SU-DHL-6 (cell line): ENCODE data around the gene MAP2K5.

ENCODE experiments used
- H2AFZ ChIP-seq: fragments of 200-600 bp; sonication (generic); 2 replicates; pipeline ENCODE4 v1.6.1; 2014; ENCODE audit warnings: low read depth, mild to moderate bottlenecking, moderate library complexity, mixed read lengths, antibody characterized with exemption, low read length; ENCODE audit not compliant: severe bottlenecking
- H3F3A ChIP-seq: fragments of 200-600 bp; shearing (Covaris generic); 2 replicates; pipeline ENCODE4 v1.6.0; 2016; ENCODE audit warnings: antibody characterized with exemption, mild to moderate bottlenecking; ENCODE audit not compliant: insufficient read depth
- H3K27ac ChIP-seq: fragments of 200-600 bp; sonication (generic); 2 replicates; pipeline ENCODE4 v1.5.1; 2016; ENCODE audit warnings: low read depth, mild to moderate bottlenecking, low read length, moderate library complexity, mixed read lengths
- H3K27me3 ChIP-seq: fragments of 200-600 bp; sonication (generic), shearing (Covaris generic); 2 replicates; pipeline ENCODE4 v1.6.0; 2014; ENCODE audit warnings: mild to moderate bottlenecking, low read length
- H3K36me3 ChIP-seq: fragments of 200-600 bp; sonication (generic); 2 replicates; pipeline ENCODE4 v1.6.1; 2014; ENCODE audit warnings: mild to moderate bottlenecking, low read length, mixed read lengths
- H3K4me2 ChIP-seq: fragments of 300-600, 200-600 bp; shearing (Covaris generic), sonication (generic); 2 replicates; pipeline ENCODE4 v1.6.0; 2014; ENCODE audit warnings: low read length, low read depth, mild to moderate bottlenecking; ENCODE audit not compliant: poor library complexity, severe bottlenecking
- H3K4me3 ChIP-seq: fragments of 200-600 bp; sonication (generic); 2 replicates; pipeline ENCODE4 v1.5.1; 2014; ENCODE audit warnings: antibody characterized with exemption, low read length, mild to moderate bottlenecking, mixed read lengths; ENCODE audit not compliant: insufficient read depth, poor library complexity, severe bottlenecking
- H3K79me2 ChIP-seq: fragments of 200-600 bp; sonication (generic); 2 replicates; pipeline ENCODE4 v1.6.1; 2014; ENCODE audit warnings: mild to moderate bottlenecking, low read length, moderate library complexity; ENCODE audit not compliant: insufficient read depth
- H3K9ac ChIP-seq: fragments of 200-600 bp; sonication (generic); 2 replicates; pipeline ENCODE4 v1.7.0; 2014; ENCODE audit warnings: mild to moderate bottlenecking, low read length
- H3K9me2 ChIP-seq: fragments of 200-600 bp; sonication (generic); replicated peaks from 2 replicates; pipeline ENCODE4 v1.6.1; 2014; ENCODE audit warnings: low read length; ENCODE audit not compliant: insufficient read depth
- H3K9me3 ChIP-seq: fragments of 200-600 bp; sonication (generic); 2 replicates; pipeline ENCODE4 v1.6.1; 2014; ENCODE audit warnings: low read length, mixed read lengths; ENCODE audit not compliant: insufficient read depth
- H4K20me1 ChIP-seq: fragments of 200-600 bp; sonication (generic); 2 replicates; pipeline ENCODE4 v1.6.1; 2014; ENCODE audit warnings: low read depth, mild to moderate bottlenecking, antibody characterized with exemption, low read length, moderate library complexity, mixed read lengths
- EZH2phosphoT487 ChIP-seq: fragments of 200-600 bp; sonication (generic), shearing (Covaris generic); conservative IDR thresholded peaks from 2 replicates; pipeline ENCODE4 v1.6.1; 2018; ENCODE audit warnings: mild to moderate bottlenecking, antibody characterized with exemption, low read length, moderate library complexity, mixed read lengths
- TF ChIP-seq, protein P1 (sequence below): fragments of 200-600 bp; sonication (generic); IDR thresholded peaks from one replicate; pipeline ENCODE4 v1.5.1; 2017; ENCODE audit warnings: antibody characterized with exemption, mild to moderate bottlenecking, low read length, moderate library complexity; ENCODE audit not compliant: insufficient read depth, poor library complexity, severe bottlenecking

The MAP2K5 gene

GRCh38 chr15:67594770-67595169 lies 52.3 kb downstream of the MAP2K5 start:
- Histone ChIP-seq H3K9ac (no peak overlapping the region), H3K4me3 (no peak overlapping the region), H3F3A (no peaks in the 10 kb centered on the region), H3K27me3 (no peaks in the 10 kb centered on the region), H3K9me2 (no peaks in the 10 kb centered on the region), H2AFZ (no peak overlapping the region), H3K36me3 (no peaks in the 10 kb centered on the region; the same call in 1 of the 2 replicates), H3K9me3 (no peaks in the 10 kb centered on the region), H4K20me1 (no peaks in the 10 kb centered on the region), H3K79me2 (no peaks in the 10 kb centered on the region), H3K4me2 (no peak overlapping the region), H3K27ac (no peak overlapping the region)
- TF ChIP-seq EZH2phosphoT487 = no peak
- TF ChIP-seq, protein P1, sequence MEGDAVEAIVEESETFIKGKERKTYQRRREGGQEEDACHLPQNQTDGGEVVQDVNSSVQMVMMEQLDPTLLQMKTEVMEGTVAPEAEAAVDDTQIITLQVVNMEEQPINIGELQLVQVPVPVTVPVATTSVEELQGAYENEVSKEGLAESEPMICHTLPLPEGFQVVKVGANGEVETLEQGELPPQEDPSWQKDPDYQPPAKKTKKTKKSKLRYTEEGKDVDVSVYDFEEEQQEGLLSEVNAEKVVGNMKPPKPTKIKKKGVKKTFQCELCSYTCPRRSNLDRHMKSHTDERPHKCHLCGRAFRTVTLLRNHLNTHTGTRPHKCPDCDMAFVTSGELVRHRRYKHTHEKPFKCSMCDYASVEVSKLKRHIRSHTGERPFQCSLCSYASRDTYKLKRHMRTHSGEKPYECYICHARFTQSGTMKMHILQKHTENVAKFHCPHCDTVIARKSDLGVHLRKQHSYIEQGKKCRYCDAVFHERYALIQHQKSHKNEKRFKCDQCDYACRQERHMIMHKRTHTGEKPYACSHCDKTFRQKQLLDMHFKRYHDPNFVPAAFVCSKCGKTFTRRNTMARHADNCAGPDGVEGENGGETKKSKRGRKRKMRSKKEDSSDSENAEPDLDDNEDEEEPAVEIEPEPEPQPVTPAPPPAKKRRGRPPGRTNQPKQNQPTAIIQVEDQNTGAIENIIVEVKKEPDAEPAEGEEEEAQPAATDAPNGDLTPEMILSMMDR = no peak

DNA sequence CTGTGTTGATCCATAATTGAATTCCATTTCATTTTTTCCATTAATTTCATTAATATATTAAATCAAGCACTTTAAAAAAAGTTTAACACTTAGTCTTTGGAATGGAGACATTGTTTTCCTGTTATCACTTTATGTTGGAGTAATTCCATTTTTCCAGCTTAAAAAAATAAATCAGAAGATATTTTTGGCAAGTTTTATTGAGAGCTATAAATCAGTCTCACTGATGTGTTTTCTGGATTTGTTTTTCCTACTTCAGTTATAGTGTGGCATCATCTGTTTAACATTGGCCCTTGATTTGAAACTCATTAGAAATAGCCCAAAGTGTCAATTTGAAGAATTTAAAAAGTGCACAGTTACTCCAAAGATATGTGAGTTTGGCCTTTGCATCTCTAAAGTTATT lies 53.1 kb downstream of the MAP2K5 start:
- H3K9me3 ChIP-seq = no peaks in the 10 kb centered on the region
- no peak overlapping the region for H3K9ac ChIP-seq
- H3K27ac ChIP-seq = no peak overlapping the region
- TF ChIP-seq, protein P1 = no peak
- no peak for TF ChIP-seq EZH2phosphoT487
- no peaks in the 10 kb centered on the region for H3F3A ChIP-seq
- H2AFZ ChIP-seq = no peak overlapping the region
- no peaks in the 10 kb centered on the region; the same call in 1 of the 2 replicates for H3K36me3 ChIP-seq
- no peaks in the 10 kb centered on the region for H4K20me1 ChIP-seq
- H3K4me3 ChIP-seq = no peak overlapping the region
- no peak overlapping the region for H3K4me2 ChIP-seq
- no peaks in the 10 kb centered on the region for H3K9me2 ChIP-seq
- H3K79me2 ChIP-seq = no peaks in the 10 kb centered on the region
- no peaks in the 10 kb centered on the region for H3K27me3 ChIP-seq

GRCh38 chr15:67601073-67601472 lies 58.6 kb downstream of the MAP2K5 start:
- H4K20me1 ChIP-seq = no peaks in the 10 kb centered on the region
- no peaks in the 10 kb centered on the region for H3K27me3 ChIP-seq
- H3K9me2 ChIP-seq = no peaks in the 10 kb centered on the region
- no peak overlapping the region for H3K27ac ChIP-seq
- no peaks in the 10 kb centered on the region for H3K79me2 ChIP-seq
- H3K9me3 ChIP-seq = no peaks in the 10 kb centered on the region
- H3K36me3 ChIP-seq = no peaks in the 10 kb centered on the region
- H3K9ac ChIP-seq = no peak overlapping the region
- H3F3A ChIP-seq = no peaks in the 10 kb centered on the region
- no peak overlapping the region for H3K4me2 ChIP-seq
- H2AFZ ChIP-seq = no peak overlapping the region
- H3K4me3 ChIP-seq = no peak overlapping the region
- TF ChIP-seq EZH2phosphoT487 = no peak
- TF ChIP-seq, protein P1 = no peak
